Middle frontal gyrus (tissue), 1 donor: ENCODE results near the gene PTPRQ.

ENCODE experiments used
- DNase-seq: peaks from one replicate; pipeline ENCODE4 v3.0.0-alpha.2; 2015; ENCODE audit warnings: low spot score; ENCODE audit errors: extremely low spot score

Gene PTPRQ

GRCh38 chr12:80565271-80565670 lies 121.2 kb downstream of the PTPRQ start:
- DNase-seq, result no peak

GRCh38 chr12:80567401-80567800 lies 123.4 kb downstream of the PTPRQ start:
- no peak for DNase-seq

DNA sequence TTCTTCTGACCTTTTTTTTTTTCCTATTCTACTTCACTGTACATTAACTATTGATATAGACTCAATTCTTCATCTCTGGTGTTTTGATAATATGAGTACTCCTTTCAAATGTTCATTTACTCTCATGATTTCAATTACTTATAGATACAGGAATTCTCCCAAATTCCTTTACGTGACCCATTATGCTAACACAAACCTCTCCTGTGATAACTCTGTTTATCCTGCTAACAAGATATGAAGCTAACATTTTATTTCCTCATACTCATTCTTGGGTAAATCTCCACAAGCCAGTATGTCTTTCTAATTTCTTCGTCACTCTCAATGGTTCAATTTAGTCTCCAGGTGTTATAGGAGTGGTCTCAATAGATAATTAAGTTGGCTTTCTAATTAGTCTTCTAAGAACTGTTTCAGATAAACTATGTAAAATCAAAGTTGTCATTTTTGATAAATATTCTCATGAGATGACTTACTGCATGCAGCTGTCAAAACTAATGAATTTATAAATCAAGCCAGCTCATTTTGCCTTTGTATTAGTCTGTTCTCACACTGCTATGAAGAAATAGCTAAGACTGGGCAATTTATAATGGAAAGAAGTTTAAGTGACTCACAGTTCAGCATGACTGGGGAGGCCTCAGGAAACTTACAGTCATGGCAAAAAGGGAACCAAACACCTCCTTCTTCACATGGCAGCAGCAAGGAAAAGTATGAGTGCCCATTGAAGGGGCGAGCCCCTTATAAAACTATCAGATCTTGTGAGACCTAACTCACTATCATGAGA lies 132.8 kb downstream of the PTPRQ start:
- no peak for DNase-seq

- DNase-seq, result no peak
These were observed 136.2 kb downstream of the PTPRQ start for GRCh38 chr12:80580254-80580653.

DNA sequence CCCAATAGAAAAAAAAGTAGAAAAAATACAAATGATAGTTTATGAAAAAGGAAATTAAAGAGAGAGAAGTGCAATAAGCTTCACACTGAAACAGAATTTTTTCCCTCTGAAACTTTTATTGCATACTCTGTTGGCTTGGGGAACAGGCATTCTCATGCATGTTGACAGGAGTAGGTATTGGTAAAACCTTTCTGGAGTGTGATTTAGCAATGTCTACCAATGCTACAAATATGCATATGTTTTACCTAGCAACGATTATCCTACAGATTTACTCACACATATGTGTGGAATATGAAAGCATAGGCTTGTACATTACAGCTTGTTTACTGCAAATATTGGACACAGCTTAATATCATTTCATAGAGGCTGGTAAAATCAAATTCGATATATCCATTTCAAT lies 137.7 kb downstream of the PTPRQ start:
- DNase-seq, result no peak

- no peak for DNase-seq
These were observed 138.4 kb downstream of the PTPRQ start for GRCh38 chr12:80582431-80582830.

DNA sequence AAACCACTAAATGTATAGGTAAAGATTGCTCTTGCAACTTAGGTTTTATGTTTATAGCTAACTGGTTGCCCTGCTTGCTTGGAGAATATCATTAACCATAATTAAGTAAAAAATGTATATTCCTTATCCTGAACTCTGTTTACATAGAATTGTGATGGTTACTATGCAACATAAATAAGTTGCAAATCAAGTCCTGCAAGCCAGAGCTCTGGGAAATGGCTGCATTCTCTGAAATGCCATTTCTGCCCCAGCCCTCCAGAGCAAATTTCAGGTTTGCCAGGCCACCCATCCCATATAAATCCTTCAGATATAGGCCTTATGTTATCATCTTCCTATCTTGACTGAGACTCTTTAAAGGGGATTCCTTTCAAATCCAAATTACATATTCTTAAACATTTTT lies 145.0 kb downstream of the PTPRQ start:
- no peak for DNase-seq

GRCh38 chr12:80590085-80590484 lies 146.1 kb downstream of the PTPRQ start:
- DNase-seq, result no peak

DNA sequence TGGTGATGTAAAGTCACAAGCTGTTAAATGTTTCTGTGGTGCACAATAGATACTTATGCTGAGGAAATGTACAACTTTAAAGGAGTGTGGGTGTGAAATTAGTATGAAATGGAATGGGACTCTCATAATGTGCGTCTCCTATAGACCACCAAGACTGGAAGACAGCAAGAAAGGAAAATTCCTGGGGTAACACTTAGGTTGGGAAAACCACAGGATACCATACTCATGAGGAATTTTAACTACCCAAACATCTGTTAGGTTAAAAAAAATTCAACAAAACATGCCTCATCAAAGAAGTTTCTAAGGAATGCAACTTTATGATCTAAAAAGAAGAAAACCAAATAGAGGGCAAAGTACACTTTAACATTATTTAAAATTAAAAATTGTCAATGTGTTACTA lies 149.7 kb downstream of the PTPRQ start:
- DNase-seq, result no peak

GRCh38 chr12:80596509-80596908 lies 152.5 kb downstream of the PTPRQ start:
- DNase-seq, result no peak

DNA sequence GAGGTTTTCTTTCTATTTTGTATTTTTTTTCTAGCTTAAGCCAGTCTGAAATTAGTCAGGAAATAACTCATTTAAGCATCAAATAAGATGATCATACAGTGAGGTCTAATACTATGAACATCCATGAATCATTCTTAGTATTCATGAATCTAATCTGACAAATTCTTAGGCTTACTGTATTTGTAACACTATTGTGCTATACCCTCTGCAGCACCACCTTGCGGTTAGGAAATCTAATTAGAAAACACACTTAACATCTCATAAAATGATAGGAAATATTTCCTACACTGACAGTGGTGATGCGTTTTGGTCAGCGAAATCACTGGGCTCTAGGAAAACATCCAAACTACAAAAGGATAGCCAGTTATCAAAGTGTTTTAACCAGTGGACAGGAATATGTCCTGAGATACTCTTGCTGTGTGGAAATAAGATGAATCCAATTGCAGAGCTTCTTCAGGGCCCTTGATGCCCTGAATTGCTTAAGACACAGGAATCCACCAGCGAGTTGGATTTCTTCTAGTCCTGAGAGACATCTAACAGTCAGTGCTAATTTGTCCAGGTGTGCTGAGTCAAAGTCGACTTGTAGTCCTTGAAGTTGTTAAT lies 154.1 kb downstream of the PTPRQ start:
- DNase-seq, result no peak

GRCh38 chr12:80602455-80602854 lies 158.4 kb downstream of the PTPRQ start:
- no peak for DNase-seq

- no peak for DNase-seq
These were observed 163.5 kb downstream of the PTPRQ start for GRCh38 chr12:80607361-80608135.

GRCh38 chr12:80617733-80618132 lies 173.7 kb downstream of the PTPRQ start:
- DNase-seq, result no peak

DNA sequence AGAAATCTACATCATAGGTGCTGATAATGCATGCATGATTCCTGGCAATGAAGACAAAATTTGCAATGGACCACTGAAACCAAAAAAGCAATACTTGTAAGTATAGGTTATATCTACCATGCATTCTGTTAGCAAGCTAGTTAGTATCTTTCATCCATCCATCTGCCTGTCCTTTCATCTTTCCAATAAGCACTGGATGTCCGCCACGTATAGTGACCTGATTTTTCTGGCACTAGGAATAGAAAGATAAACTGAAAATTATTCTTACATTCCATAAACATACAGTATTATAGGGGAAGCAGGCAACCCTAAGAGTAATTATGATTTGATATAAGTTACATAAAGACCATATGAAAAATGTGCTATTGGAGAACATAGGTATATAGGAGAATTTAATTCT lies 176.2 kb downstream of the PTPRQ start:
- DNase-seq, result no peak

- no peak for DNase-seq
These were observed 178.2 kb downstream of the PTPRQ start for GRCh38 chr12:80622271-80622670.

DNA sequence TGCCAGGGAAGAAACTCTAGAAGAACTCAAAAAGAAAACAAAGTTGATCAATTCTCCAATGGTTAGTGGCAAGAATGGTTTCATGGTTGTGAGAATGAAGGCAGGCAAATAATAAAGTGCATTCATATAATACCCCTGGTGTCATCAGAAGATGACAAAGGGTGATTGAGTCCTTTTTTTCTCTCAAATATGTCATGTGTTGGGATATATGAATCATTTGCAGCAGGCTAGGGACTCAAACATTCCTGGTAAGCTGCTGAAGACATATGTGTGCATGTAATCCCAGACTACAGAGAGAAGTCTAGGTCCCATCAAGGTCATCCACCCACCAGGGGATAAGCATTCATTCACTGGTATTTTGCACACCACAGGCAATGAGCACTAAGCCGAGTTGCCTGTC lies 181.0 kb downstream of the PTPRQ start:
- DNase-seq, result no peak

DNA sequence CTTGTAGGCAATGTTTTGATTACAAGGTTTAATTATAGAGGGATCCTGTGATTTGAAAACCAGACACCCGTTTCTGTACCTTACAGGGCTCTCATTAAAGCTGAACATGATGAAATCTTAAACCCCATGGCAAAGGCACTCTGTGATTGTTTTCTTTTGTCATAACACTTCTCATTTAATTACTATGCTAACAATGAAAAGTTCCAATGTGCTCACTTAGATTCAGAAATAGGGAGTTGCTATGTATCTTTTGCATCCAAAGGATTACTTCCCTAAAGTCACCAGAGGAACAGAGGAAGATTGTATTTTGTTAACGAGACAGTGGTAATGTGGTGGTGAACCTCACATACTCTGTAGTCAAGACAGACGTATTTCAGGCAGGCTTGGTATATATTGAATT lies 181.9 kb downstream of the PTPRQ start:
- no peak for DNase-seq

GRCh38 chr12:80627782-80628181 lies 183.7 kb downstream of the PTPRQ start:
- no peak for DNase-seq

DNA sequence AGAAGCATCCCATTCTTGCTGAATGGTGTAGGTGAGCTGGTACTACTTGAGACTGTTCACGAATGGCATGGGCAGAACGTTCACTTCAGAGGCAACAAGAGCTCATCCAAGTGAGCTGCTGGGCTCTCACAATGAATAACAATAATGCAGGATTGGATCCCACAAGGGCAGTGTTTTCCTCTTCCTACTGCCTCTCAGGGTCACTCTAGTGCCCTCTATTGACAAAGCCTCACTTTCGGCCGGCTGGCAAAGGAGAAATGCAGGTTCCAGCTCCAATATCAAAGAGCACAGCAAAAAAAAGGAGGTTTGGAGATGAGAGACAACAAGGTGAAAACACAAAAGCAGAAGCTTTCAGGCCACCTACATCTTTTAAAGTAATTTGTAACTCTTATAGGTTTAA lies 188.8 kb downstream of the PTPRQ start:
- DNase-seq, result no peak

DNA sequence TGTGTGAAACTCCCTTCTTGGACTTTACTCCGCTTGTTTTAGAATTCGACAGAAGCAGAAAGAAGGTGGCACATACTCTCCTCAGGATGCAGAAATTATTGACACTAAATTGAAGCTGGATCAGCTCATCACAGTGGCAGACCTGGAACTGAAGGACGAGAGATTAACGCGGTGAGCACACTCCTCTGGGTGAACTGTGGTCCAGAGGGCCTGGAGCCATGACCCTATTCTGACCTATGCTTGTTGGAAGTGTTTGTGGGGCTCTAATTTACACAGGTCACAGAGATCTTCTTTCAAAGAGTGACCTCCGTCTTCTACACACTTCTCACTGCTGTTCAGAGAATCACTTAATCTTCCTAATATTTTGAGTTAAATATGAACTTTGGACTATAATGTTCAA lies 190.9 kb downstream of the PTPRQ start:
- DNase-seq, result no peak

- no peak for DNase-seq
These were observed 192.8 kb downstream of the PTPRQ start for GRCh38 chr12:80636832-80637231.
